ENCODE results near the gene SCARB1.

The SCARB1 gene

DNA sequence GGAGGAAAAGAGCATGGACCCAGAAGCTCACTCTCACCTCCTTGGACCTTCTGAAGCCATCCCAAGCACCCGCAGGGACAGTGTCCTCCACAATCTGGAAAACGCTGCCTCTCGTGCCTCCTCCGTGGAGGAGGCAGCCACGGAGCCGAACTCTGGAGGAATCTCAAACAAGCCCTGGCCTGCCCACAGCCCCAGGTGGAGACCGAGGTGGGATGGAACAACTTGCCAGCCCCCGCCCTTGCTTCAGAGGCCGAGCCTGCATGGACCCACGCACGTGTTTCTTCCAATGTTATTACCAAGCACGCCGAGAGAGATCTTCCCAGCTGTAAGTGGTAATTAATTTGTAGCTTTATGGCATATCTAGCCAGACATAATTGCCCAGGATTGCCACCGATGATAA, 61.3 kb downstream of the SCARB1 start:
- Histone ChIP-seq H3K27ac (ENCODE audit: low read length) (no peak overlapping the region), H3K4me1 (ENCODE audit: low read length) (no peaks in the 10 kb centered on the region), H2AFZ (ENCODE audit: low read length) (no peak overlapping the region), H3K9ac (ENCODE audit: low read length) (no peak overlapping the region), H3K27me3 (replicated peaks; ENCODE audit: insufficient read depth, low read length) (no peaks in the 10 kb centered on the region), H3K4me2 (ENCODE audit: low read depth, low read length) (no peak overlapping the region), H3K9me2 (replicated peaks; ENCODE audit: insufficient read depth, low read length) (no peaks in the 10 kb centered on the region), H3K79me2 (ENCODE audit: low read length) (no peaks in the 10 kb centered on the region), H3K4me3 (ENCODE audit: low read length) (no peak overlapping the region), H3K9me3 (replicated peaks; ENCODE audit: insufficient read depth, low read length) (no peaks in the 10 kb centered on the region), H3K36me3 (replicated peaks; ENCODE audit: insufficient read depth, low read length) (no peaks in the 10 kb centered on the region), H3F3A (ENCODE audit: insufficient read depth, low read length) (no peaks in the 10 kb centered on the region), H4K20me1 (ENCODE audit: insufficient read depth, low read length) (no peaks in the 10 kb centered on the region)
- DNase-seq, result no peak
- TF ChIP-seq EZH2phosphoT487 (IDR thresholded peaks at IDR 0.05; ENCODE audit: low read length) (no peak), EZH2 (optimal IDR thresholded peaks at IDR 0.05; ENCODE audit: low read depth, low read length) (no peak)
- TF ChIP-seq, protein P1, sequence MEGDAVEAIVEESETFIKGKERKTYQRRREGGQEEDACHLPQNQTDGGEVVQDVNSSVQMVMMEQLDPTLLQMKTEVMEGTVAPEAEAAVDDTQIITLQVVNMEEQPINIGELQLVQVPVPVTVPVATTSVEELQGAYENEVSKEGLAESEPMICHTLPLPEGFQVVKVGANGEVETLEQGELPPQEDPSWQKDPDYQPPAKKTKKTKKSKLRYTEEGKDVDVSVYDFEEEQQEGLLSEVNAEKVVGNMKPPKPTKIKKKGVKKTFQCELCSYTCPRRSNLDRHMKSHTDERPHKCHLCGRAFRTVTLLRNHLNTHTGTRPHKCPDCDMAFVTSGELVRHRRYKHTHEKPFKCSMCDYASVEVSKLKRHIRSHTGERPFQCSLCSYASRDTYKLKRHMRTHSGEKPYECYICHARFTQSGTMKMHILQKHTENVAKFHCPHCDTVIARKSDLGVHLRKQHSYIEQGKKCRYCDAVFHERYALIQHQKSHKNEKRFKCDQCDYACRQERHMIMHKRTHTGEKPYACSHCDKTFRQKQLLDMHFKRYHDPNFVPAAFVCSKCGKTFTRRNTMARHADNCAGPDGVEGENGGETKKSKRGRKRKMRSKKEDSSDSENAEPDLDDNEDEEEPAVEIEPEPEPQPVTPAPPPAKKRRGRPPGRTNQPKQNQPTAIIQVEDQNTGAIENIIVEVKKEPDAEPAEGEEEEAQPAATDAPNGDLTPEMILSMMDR (IDR thresholded peaks at IDR 0.05; ENCODE audit: low read length), result no peak

DNA sequence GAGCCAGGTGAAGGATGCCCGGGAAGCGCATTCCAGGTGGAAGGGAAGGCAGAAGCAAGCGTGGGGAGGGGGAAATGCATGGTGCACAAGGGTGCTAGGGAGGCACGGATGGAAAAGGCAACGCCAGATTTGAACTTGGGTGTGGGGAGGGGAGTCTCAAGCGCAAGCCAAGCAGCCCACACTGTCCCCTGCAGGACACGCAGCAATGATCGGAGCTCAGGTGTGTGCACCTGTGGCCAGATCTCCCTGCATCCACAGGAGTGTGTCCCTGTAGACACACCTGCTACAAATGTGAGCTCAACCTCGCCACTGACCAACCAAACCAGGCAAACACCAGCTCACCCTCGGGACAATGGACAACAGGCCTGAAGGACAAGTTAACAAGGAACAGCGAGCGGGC, 63.2 kb downstream of the SCARB1 start:
- H3K27ac ChIP-seq (ENCODE audit: low read length), result no peak overlapping the region
- no peak overlapping the region for H2AFZ ChIP-seq (ENCODE audit: low read length)
- H3K4me3 ChIP-seq (ENCODE audit: low read length), result no peak overlapping the region
- no peak for DNase-seq
- no peak overlapping the region for H3K9ac ChIP-seq (ENCODE audit: low read length)
- H3K9me2 ChIP-seq (replicated peaks; ENCODE audit: insufficient read depth, low read length), result no peaks in the 10 kb centered on the region
- H3K9me3 ChIP-seq (replicated peaks; ENCODE audit: insufficient read depth, low read length), result no peaks in the 10 kb centered on the region
- no peaks in the 10 kb centered on the region for H3K79me2 ChIP-seq (ENCODE audit: low read length)
- no peaks in the 10 kb centered on the region for H3F3A ChIP-seq (ENCODE audit: insufficient read depth, low read length)
- H3K4me1 ChIP-seq (ENCODE audit: low read length), result no peaks in the 10 kb centered on the region
- H3K36me3 ChIP-seq (replicated peaks; ENCODE audit: insufficient read depth, low read length), result no peaks in the 10 kb centered on the region
- TF ChIP-seq EZH2phosphoT487 (IDR thresholded peaks at IDR 0.05; ENCODE audit: low read length), result no peak
- TF ChIP-seq, protein P1 (IDR thresholded peaks at IDR 0.05; ENCODE audit: low read length), result no peak
- no peak for TF ChIP-seq EZH2 (optimal IDR thresholded peaks at IDR 0.05; ENCODE audit: low read depth, low read length)
- no peak overlapping the region for H3K4me2 ChIP-seq (ENCODE audit: low read depth, low read length)
- no peaks in the 10 kb centered on the region for H3K27me3 ChIP-seq (replicated peaks; ENCODE audit: insufficient read depth, low read length)
- no peaks in the 10 kb centered on the region for H4K20me1 ChIP-seq (ENCODE audit: insufficient read depth, low read length)

DNA sequence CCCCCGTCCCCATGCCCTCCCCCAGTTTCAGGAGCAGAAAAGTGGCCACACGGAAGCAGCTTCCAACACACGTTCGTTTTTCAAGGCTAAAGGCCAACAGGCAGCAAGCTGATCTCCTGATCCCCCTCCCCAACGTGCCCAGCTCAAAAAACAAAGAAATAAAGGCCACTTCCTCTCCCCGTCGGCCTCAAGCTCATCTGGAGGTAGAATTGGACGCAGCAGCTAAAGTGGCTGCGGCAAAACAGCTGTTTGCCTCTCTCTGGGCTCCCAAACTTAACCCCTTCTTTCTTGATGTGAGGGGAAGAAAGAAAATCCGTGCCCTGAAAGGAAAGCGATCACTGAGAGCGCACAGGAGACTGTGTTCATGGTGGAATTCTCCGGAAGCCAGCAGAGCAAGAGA, 66.3 kb downstream of the SCARB1 start:
- TF ChIP-seq EZH2 (optimal IDR thresholded peaks at IDR 0.05; ENCODE audit: low read depth, low read length), result no peak
- TF ChIP-seq, protein P1 (IDR thresholded peaks at IDR 0.05; ENCODE audit: low read length), result no peak
- TF ChIP-seq EZH2phosphoT487 (IDR thresholded peaks at IDR 0.05; ENCODE audit: low read length), result no peak
- Histone ChIP-seq H3K36me3 (replicated peaks; ENCODE audit: insufficient read depth, low read length) (no peaks in the 10 kb centered on the region), H3K79me2 (ENCODE audit: low read length) (no peaks in the 10 kb centered on the region), H3K27ac (ENCODE audit: low read length) (no peak overlapping the region), H3K27me3 (replicated peaks; ENCODE audit: insufficient read depth, low read length) (no peaks in the 10 kb centered on the region), H3K4me3 (ENCODE audit: low read length) (no peak overlapping the region), H3K9ac (ENCODE audit: low read length) (no peak overlapping the region), H2AFZ (ENCODE audit: low read length) (no peak overlapping the region), H4K20me1 (ENCODE audit: insufficient read depth, low read length) (no peaks in the 10 kb centered on the region), H3K9me3 (replicated peaks; ENCODE audit: insufficient read depth, low read length) (no peaks in the 10 kb centered on the region), H3K4me2 (ENCODE audit: low read depth, low read length) (no peak overlapping the region), H3F3A (ENCODE audit: insufficient read depth, low read length) (no peaks in the 10 kb centered on the region), H3K4me1 (ENCODE audit: low read length) (no peaks in the 10 kb centered on the region), H3K9me2 (replicated peaks; ENCODE audit: insufficient read depth, low read length) (no peaks in the 10 kb centered on the region)
- DNase-seq, result no peak
